Muscle of arm (tissue), 12 donors: Measurements from ENCODE around the gene GLS. TPM values are rescaled to one million over a fixed set of nuclear protein-coding genes. Genes with fewer than 3 reads are reported as not detected.

Experiments
- DNase-seq: peaks from one replicate; pipeline ENCODE4 v3.0.0-alpha.2; 2013
- polyA plus RNA-seq, 12 donors: library from polyadenylated mRNA; unstranded; fragments of 120-200 nt; gene quantifications; one replicate each; pipeline ENCODE4 v1.2.1, GENCODE V29; 2013; ENCODE audit not compliant: insufficient read length in 12 of 12

The GLS gene
- polyA plus RNA-seq, 12 donors: 42.2 to 95.7 (median 68.1) TPM; not detected in 1

DNA sequence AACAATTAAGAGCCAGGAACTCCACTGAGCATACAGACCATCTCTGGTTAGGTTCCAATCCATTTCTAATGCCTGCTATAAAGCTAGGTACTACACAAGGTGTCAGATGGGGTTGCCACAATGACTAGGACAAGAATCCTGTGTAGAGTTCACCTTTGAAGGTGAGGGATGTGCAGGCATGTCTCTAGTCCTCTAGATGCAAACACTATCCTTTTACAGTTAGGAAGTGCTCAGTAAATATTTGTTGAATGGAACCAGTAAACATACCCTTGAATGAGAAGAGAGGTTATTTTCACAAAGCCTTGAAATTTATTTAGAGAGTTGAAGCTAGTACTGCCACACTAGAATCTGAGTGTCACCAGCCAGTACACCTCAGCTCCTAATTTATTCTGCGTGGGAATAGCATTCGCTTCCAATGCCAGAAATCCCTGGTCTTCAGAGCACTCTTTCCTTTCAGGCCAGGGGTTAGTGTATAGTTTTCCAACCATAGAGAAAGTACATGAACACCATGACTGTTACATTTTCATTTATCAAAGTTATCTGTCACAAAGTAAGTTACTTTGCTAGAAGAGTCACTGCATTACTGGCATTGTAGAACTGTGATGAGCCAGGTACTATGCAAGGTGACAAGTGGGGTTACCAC lies 85.1 kb downstream of the GLS start:
- no peak for DNase-seq

DNA sequence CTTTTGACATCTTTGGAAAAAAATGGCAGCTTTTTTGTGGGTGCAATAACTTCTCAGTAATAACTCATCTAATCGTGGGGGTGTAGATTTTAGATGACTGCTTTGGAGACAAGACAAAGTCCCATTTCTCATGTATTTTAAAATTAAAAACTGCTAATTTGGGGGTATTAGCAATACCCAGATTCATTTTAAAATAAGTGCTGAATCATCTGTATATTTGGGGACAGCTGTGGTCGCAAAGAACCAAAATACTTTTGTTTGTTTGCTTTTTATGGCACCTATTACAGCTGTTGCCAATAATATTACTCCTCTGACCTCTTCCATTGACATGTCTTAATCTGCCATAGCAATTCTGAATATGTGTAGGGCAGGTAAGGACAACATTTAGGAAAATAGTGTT lies 87.9 kb downstream of the GLS start:
- no peak for DNase-seq

DNA sequence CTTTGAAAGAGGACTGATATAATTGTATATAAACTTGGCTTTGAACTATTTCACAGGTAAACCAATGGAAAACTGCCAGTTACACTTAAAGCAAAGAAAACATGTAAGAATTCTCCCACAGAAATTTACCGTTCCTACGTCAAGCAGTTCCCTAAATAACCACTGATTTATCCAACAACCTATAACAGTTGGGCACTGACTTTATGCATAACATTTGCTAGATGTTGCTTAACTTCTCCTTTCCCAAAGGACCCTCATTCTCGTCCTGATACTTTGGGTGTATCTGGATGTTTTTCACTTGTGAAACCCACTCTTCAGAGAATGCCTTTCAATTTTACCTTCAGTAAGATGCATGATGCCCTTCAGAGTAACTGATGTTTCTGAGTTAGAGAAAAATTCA lies 89.5 kb downstream of the GLS start:
- DNase-seq: no peak

DNA sequence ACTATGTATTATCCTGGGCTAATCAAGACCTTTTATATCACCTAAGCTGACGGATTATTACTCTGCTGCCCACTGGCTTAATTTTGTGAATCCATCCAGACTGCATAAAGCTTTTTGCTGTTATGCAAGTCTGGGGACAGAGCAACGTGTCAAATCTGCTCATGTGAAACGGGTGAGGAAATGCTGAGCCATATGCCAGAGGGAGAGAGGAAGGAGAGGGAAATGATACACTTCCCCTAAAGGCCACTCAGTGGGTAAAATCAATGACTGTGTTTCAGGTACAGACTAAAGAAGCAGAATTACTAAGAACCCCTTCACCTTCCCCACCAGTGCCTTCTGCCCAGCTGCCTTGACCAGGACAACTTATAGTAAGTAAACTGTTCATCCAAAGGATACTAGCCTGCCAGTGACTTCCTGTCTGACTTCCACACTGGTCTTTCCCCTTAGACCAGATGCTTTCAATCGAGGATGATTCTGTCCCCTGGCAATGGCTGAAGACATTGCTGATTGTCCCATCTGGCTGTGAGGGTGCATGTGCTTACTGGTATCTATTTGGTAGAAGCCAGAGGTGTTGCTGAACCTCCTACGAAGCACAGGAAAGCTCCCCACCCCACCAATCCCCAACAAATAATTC lies 90.4 kb downstream of the GLS start:
- DNase-seq: no peak

DNA sequence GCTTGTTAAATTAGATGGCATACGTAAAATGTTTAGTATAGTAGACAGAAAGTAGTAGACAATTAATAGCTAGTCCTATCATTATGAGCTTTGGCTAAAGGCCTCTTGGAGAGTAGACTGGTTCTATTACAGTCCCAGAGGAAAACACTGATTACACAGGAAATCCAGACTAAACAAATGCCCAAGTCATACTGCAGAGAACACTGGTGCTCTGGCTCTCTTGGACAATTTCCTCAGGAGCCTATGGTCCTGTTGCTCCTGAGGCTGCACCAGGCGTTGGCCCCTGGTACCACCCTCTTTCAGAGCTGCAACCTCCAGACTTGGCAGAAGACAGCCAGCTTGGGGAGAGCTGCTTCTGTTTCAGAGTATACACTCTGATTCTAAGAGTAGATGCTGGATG lies 91.6 kb downstream of the GLS start:
- DNase-seq: no peak

DNA sequence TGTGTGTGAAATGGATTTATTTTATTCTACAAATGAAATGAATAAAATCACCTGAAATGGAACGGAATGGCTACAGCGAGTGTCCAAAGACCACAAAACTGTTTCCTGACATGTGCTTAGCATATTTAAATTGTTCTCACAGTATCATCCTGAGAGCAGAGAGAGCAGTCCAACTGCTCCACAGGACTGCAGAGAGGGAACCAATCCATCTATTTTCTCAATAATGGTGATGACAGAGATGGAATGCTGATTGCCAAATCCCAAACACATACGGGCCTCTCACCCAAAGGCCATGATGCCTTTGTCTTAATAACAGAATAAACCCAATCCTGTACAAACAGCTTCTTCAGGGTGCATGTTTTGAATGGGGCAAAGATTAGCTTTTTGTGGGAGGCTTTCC lies 92.2 kb downstream of the GLS start:
- DNase-seq: no peak

DNA sequence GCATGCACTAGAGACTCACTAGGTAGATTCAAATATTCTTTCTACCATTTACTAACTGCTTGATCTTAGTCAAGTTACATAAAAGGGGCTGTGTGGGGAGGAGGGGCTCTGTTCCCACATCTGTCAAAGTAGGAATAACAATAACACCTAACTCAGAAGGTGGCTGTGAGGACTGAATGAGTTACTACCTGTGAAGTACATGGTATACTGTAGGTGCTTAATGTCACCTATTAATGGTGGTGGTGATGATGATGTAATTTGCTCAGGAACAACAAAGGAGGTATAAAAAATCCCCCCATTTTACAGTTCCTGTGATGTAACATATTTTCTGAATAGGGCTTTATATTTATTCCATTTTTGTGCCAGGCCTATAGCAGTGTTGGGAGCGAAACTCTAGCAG lies 92.6 kb downstream of the GLS start:
- no peak for DNase-seq

DNA sequence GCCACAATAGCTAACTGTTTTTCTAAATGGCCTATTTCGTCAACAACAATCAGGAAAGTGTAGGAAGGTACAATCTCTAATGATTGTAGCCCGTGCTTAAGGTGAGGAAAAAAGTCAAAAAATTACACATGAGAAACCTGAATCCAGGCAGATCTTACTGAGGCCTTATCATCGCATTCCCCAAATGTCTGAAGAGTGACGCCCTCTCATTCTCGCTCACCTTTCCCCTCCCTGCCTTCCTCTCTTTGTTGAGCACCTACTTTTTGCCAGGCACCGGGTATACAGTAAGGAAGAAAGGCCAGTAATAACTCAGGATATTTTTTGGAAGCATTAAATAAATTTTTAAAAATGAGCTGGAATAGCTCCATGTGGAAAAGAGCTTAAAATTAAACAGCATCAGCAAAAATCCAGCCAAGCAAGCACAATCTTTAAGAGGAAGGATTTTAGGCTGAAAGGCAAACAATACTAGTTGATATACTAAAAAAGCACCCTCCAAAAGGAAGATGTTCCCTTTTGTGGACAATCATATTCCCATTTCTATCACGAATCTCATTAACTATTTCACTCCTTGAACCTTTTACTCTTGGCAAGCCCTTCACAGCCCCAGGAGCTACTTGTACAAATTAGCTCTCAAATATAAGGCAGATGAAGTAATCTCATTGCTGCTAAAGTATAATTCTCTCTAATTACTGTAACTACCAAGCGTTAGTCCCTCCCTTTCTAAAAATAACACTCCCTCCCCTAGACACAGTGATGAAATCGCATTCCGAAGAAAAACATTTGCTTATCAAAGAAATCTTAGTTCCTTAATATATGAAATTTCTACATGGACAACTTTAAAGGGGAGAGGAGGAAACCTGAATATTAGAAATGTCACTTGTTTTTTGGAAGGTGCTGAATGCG lies 93.4 kb downstream of the GLS start:
- DNase-seq: no peak

DNA sequence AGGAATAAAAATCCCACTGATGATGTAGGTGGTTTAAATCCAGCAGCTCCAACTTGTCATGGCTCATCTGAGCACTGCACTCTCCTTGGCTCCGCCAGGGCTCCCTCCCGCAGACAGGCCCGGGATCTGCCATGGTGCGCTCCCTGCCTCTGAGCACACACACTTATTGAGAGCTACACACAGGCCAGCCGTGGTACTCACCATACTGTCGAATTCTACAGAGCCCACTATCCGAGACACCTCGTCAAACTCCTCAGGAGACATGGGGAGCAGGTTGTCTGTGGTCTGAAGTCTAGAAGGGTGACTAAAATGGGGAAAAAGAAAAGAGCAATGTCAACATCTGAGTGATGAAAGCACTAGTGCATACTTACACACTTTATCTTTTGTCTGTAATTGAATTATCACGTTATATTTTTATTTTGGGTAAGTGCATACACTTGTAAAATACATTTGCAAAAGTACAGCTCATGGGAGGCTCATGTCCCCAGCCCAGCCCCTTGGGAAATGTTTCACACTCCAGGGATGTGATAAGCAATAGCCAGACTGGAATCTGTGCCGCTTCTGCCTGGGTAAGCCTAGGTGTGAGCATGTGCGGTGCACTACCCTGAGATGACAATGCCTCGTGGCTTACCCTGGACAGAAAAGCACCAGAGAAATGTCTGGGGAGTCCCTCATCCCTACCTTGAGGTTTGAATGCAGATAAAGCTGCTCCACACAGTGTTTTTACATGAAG lies 94.2 kb downstream of the GLS start:
- no peak for DNase-seq

DNA sequence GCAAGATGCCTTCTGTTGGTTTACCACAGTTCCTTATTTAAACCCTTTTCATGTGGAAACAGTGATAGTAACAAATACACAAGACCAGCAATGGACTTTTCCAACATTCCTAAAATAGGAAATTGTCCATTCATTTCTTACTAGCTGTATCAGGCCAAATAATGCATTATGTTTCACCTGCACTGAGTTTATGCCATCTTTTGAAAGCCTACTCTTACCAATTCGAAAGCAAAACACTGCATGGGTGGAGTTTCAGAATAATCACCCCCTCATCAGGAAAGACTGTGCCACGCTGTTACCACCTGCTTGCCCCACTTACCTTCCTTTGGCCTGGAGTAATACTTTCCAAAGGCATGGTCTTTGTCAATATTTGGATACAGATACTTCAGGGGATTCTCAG lies 95.9 kb downstream of the GLS start:
- DNase-seq: no peak

DNA sequence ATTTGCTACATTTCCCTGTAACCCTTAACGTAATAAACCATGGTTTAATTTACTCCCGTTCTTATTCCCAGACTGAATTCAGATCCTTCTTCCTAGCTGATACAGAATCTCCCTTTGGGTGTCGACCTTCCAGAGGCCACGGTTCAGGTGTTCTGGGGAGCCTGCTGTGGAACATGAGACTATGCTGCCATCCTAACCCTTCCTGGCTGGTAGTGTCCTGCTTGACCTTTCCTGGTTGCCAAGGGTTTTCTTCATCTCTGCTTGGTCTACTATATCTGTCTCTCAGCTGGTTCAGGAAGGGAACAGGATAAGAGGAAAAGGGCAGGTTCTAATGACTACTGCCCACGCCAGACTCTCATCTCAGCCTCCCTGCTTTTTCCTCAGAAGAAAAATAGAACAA lies 96.9 kb downstream of the GLS start:
- no peak for DNase-seq

DNA sequence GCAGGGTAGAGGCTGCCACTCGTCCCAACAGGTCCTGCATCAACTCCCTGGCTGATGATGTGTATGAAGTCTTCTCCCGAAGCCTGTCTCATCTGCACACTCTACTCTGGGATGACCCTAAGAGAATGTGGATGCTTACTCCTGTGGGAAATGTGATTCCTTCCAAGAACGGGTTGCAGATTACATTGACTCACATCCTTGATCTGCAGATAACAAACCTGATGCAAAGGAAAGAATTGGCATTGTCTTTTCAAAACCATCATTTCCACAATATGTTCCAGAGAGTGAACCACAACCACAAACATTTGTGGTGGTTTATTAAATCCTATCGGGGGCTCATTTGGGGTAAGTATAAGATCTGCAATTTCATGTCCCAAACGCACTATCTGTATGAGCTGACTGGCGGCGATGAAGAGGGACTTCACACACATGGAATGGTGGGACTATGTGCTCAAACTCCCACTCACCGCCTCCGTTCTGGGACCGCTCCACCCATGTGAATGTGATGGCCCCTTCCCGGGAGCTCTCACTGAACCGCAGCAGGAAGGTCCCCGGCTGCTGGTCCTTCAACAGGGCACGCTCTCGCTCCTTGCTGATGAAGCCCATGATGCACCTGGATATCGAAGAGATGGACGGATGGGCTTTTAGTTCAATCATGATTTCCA lies 97.9 kb downstream of the GLS start:
- DNase-seq: no peak

DNA sequence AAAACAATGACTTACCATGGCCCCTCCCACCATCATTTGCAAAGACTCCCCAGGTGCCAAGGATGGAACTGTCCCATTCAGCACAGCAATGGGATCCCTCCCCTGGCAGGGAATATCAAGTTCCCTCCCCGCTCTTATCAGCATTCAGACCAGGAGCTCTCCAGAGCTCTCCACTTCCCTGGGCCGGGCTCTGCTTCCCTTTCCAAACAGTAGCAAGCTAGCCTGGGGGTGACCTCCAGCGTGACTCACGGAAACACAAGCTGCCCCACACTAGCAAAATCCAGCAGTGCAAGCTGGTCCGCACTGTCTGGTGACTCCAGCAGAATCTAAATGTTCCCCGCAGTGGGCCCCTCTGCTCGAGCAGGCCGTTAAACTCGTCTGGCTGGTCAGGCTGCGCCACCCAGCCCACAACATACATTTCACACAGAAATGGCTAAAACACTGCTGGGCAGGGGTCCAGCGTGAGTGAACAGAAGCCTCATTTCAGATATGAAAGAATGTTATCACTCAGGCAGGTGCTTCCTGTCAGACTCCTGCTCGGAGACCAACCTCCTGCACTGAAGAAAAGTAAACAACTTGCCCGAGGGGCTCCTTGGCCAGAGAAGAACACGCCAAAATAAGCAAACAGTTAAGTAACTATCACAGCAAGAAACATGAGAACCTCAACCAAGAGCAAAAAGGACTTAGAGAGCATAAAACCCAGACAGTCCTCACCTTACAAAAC lies 99.4 kb downstream of the GLS start:
- peak; percentile 29 for DNase-seq

DNA sequence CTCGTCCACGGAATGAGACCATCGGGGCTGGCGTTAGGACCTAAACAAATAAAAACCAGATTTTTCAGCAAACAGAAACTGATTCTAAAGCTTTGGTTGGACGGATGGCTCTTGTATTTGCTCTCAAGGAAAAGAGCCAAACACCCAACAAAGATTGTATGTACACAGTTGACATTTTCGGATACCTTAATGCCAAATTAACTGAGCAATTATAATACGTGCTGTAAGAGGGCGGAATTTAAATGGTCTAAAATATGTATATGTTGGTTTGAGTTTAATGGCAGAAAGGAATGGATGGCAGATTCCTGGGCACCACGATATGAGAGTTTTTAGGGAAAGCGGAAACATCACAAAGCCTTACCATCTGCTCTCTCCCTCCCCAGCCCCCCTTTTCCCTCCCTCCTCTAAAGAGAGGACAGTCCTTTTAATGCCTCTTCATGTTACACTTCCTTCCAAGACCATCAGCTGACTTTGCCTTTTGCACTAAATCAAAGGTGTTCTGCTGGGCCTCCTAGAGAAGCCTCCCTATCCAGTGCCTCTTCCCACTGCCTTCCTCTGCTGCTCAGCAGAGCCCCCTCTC lies 100.1 kb downstream of the GLS start:
- DNase-seq: no peak

DNA sequence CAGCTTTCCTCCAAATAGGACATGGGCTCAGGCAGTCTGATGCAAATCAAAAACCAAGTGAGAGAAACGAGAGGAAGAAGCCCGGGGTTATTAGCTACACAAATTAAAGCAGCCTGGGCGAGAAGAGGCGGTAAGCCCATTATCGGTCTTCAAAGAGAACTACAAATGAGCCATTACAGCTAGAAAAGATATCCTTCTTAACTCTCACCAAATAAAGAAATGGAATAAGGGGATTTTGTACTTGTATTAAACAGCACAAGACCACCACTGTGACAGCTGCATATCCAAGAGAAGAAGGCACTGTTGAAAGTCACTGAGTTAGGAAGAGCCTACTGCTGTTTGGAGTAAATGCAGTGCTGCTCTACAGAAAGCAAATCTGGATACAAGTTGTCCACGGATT lies 100.7 kb downstream of the GLS start:
- DNase-seq: no peak

DNA sequence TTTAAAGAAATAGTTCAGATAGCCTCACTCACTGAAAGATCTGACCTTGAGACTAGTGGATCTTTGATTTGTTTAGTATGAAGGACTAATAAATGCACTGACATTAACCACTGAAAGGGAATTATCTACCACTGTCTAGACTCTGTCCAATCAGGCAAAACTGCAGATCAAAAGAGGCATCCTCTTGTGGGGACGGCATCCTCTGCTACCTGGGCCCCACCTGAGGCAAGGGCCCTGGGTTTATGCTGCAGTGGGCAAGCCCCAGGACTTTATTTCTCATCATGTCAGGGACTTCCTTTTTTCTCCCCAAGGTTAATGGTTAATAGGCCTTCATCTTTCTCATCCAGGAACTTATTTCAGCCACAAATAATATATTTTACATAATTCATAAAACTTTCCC lies 101.1 kb downstream of the GLS start:
- DNase-seq: no peak

DNA sequence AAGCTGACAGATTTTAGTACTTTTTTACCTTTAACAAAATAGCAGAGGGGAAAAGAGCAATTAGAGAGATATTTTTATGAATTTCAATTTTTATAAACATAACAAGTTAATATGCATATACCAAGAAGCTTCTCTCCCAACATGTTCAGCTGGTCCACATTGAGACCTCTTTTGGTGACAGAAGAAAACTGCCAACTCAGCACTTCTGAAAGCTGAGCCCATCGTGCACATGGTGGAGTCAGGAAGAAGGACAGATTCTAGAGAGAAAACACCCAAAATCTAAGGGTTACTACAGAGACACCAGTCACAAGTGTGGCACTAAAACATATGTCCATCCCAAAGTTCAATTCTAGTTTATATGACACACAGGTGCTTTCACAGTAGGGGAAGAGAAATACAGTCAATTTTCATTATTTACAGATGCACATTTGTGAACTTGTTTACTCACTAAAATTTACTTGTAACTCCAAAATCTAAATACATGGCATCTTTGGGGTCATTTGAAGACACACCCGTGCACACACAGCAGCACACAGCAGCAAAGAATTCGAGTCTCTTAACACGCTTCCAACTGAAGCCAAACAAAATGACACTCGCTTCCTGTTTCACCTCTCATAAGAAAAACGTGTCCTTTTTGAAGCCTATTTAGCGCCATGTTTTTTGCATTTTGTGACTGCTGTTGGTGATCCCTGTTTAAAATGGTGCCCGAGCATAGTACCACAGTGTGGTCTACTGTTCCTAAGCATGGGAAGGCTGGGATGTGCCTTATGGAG lies 101.8 kb downstream of the GLS start:
- no peak for DNase-seq

DNA sequence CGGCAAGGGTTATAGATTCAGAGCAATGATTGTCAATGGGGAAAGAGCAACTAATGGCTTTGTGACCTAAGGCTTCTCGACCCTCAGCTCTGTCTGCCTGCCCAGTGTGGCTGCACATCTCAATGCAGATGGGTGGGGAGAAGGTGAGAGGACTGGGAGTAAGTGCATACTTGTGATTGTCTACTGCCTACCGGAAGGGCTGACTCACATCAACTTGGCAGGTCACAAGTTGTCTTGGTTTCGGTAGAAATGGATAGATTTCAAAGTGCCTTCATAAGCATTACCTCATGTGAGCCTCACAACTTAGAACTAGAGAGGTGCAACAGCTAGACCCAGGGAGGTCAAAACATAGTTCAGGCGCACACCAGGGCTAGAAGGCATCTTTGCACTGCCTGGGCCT lies 104.0 kb downstream of the GLS start:
- no peak for DNase-seq

DNA sequence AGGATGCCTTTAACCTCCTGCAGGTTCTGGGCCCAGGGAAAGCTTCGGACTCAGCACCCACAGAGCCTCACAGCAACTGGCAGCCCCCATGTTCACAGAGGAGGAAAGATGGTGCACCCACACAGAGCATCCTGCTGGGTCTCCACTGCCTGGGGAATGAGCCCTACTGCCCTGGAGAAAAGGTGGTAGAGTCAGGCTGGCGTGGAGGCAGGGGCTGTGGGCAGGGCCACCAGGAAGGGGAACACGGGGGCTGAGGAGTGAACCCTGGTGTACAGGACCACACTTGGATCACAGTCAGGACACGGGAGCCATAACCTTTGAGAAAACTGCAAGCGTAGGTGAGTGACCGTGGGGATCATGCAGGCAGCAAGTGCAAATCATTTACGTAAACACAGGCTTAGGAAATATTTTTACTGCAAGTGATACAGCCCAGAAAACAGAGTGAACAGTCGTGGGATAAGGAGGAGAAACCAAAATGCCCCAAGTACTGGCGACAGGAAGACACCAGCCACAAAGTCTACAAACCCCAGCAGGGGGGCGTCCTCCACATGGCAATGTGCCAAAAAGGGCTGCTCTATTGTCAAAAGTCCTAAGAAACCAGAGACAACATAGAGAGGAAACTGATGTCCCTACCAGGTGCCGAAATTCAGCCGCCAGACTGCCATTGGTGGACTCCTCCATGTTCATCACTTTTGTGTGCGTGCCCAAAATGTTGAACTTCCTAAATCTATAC lies 105.8 kb downstream of the GLS start:
- no peak for DNase-seq
